Dedifferentiated amniotic fluid mesenchymal stem cell (primary cell): ENCODE data around the gene UBTD1.
"Not testable (repeated sequence)": the region's sequence is repeated elsewhere in the genome, so short reads cannot be mapped to it uniquely, and the experiment has no call there.

ENCODE experiments used
- DNase-seq: peaks from one replicate; pipeline ENCODE4 v3.0.0-alpha.2; 2016; ENCODE audit errors: extremely low spot score

Gene UBTD1

DNA sequence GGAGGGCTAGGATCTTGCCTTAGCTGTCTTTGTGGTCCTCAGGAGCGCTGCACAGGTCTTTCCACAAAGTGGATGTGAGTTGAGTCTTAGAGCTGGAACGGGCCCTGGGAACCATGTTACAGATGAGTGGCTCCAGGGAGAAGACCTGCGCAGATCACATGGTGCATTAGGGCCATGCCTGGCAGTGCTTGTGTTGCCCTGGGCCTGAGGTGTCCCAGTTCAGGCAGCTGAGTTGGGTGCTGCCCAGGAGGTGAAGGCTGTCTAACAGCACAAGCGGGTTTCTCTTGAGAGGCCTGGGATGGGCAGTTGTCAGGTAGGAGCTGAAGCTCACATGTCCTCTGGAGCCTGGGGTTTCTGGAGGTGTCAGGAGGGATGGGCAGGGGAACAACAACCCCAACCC lies 40.1 kb downstream of the UBTD1 start:
- no peak for DNase-seq

DNA sequence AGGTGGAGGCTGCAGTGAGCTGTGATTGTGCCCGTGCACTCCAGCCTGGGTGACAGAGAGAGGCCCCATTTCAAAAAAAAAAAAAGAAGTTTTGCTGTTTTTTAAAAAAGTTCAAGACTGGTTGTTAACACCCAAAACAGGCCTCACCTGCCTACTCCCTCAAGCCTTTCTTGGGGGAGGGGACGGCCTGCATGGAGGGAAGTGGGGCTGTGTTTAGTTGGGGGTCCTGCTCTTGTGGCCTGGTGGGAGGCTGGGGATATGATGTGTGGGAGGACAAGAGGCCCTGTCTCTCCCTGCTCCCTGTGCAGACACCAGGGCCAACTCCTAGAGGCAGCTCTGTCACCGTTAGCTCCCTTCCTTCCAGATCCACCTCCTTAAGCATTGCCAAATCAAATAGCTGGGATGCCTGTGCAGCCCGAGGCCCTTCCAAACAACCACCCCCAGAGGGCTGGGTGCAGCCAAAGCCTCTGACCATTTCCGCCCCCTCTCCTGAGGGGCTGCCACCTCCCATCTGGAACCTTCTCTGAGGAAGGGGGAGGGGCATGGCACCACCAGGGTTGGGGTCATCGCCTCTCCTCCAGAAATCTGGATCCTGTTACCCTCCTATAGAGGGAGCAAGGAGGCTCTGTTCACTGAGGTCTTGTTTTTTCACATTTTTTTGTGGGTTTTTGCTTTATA lies 40.9 kb downstream of the UBTD1 start:
- peak; percentile 65 for DNase-seq

GRCh38 chr10:97540669-97541500 lies 42.2 kb downstream of the UBTD1 start:
- DNase-seq: no peak

GRCh38 chr10:97542169-97543024 lies 43.7 kb downstream of the UBTD1 start:
- peak; percentile 81 for DNase-seq

- DNase-seq: peak; percentile 87
These were observed 44.4 kb downstream of the UBTD1 start for GRCh38 chr10:97543025-97543546.

- no peak for DNase-seq
These were observed 47.9 kb downstream of the UBTD1 start for GRCh38 chr10:97546456-97547270.

GRCh38 chr10:97547271-97547600 lies 48.5 kb downstream of the UBTD1 start:
- DNase-seq: no peak

- DNase-seq: no peak
These were observed 49.2 kb downstream of the UBTD1 start for GRCh38 chr10:97547962-97548361.

- DNase-seq: no peak
These were observed 50.2 kb downstream of the UBTD1 start for GRCh38 chr10:97548828-97549455.

GRCh38 chr10:97549587-97550322 lies 51.0 kb downstream of the UBTD1 start:
- DNase-seq: no peak

GRCh38 chr10:97550336-97551149 lies 51.8 kb downstream of the UBTD1 start:
- DNase-seq: no peak

- no peak for DNase-seq
These were observed 52.5 kb downstream of the UBTD1 start for GRCh38 chr10:97551271-97551670.

DNA sequence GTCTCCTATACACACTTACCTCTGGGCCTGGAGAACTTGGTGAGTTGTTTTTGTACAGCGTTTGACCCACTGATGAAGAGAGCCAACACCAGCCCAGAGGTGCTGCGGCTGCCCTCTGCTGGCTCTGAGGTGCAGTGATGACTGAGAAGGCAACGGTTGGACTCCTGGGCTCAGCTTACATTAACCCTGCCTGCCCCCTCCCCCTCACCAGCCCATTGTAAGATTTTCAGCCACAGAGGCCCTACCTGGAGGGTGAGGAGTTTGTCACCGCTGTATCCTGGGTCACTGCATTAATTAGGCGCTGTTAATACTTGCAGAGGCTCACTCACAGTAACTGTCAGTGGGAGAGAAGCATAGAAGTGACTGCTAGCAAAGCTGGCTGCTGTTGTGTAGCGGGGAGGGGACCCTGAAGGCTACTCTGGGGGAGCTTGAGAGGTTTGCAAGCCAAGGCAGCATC lies 54.9 kb downstream of the UBTD1 start:
- DNase-seq: peak; percentile 75

GRCh38 chr10:97554336-97554735 lies 55.6 kb downstream of the UBTD1 start:
- not testable (repeated sequence) for DNase-seq

DNA sequence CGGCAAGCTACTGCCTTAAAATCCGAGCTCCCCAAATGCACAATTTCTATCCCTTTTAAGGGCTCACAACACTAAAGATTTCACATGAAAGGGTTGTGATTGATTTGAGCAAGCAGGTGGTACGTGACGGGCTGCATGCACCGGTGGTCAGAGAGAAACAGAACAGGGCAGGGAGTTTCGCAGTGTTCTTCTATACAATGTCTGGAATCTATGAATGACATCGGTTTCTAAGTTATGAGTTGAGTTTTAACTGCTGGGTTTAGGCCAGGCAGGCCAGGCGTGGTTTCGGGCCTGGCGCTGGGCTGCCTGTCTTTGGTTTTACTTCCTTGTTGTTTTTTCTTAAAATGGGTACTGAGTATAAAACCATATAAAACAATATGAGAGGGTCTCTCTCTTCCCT lies 56.8 kb downstream of the UBTD1 start:
- not testable (repeated sequence) for DNase-seq

GRCh38 chr10:97560731-97561381 lies 62.1 kb downstream of the UBTD1 start:
- DNase-seq: not testable (repeated sequence)

GRCh38 chr10:97561386-97562077 lies 62.8 kb downstream of the UBTD1 start:
- not testable (repeated sequence) for DNase-seq

- not testable (repeated sequence) for DNase-seq
These were observed 63.6 kb downstream of the UBTD1 start for GRCh38 chr10:97562329-97562728.
